ENCODE results near the gene KY. TPM values are rescaled to one million over a fixed set of nuclear protein-coding genes. Genes with fewer than 3 reads are reported as not detected.

KY gene
- total and polyA plus RNA-seq, 10 of the 15 experiments (the other 5 are each of a cell fraction or from before 2014, with no cell fraction given), result 0.04 to 0.11 TPM; not detected in 8

DNA sequence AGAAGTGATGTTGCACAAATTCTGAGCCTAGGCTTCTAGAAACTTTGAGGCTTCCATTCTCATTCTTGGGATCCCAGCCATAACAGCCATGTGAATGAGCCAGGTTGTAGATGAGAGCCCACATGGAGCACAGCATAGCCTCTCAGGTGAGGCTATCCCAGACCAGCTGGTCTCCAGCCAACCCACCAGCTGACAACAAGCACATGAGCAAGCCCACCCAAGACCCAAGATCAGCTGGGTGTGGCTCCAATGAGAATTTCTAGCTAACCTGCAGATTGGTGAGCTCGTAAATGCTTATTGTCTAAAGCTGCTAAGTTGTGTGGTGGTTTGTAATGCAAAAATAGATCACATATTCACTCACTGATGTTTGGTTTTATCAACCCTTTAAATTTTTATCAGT is 14.4 kb downstream of the KY start (continued):
- no peak for TF ChIP-seq CEBPB (IDR thresholded peaks at IDR 0.05; ENCODE audit: borderline replicate concordance in 1 of 2, low read depth in 2 of 2, low read length in 2 of 2)
- no peak for TF ChIP-seq CREM (IDR thresholded peaks at IDR 0.05; ENCODE audit: low read depth)
- no peak for TF ChIP-seq SMAD1 (IDR thresholded peaks at IDR 0.05; ENCODE audit: low read depth, partially characterized antibody)
- TF ChIP-seq, protein P1, sequence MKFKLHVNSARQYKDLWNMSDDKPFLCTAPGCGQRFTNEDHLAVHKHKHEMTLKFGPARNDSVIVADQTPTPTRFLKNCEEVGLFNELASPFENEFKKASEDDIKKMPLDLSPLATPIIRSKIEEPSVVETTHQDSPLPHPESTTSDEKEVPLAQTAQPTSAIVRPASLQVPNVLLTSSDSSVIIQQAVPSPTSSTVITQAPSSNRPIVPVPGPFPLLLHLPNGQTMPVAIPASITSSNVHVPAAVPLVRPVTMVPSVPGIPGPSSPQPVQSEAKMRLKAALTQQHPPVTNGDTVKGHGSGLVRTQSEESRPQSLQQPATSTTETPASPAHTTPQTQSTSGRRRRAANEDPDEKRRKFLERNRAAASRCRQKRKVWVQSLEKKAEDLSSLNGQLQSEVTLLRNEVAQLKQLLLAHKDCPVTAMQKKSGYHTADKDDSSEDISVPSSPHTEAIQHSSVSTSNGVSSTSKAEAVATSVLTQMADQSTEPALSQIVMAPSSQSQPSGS (IDR thresholded peaks at IDR 0.05; ENCODE audit: low read length), result no peak
- TF ChIP-seq CHD2 (IDR thresholded peaks at IDR 0.05; ENCODE audit: borderline replicate concordance, low read depth, low read length), result no peak
- TF ChIP-seq IKZF2 (IDR thresholded peaks at IDR 0.05), result no peak
- no peak for TF ChIP-seq HCFC1 (IDR thresholded peaks at IDR 0.05; ENCODE audit: low read length)

GRCh38 chr3:134630506-134630905 is 20.3 kb downstream of the KY start:
- FAIRE-seq (no peak), DNase-seq (ENCODE audit: low read depth, low spot score) (no peak), ATAC-seq (no peak)
- POLR2A ChIA-PET, result no interaction called here
- Histone ChIP-seq H3K27me3 (replicated peaks in 1 of 2; ENCODE audit: control insufficient read depth in 2 of 2, insufficient read depth in 2 of 2, low read length in 1 of 2) (no peaks in the 10 kb centered on the region; a peak in 1 of 4 replicates), H3K4me1 (ENCODE audit: control insufficient read depth, insufficient read depth, low read length) (no peaks in the 10 kb centered on the region), H2AFZ (ENCODE audit: control insufficient read depth, low read depth, low read length) (no peak overlapping the region), H3K9ac (ENCODE audit: control insufficient read depth, insufficient read depth, low read length) (no peak overlapping the region), H3K79me2 (ENCODE audit: control insufficient read depth, insufficient read depth, low read length) (no peaks in the 10 kb centered on the region), H3K36me3 (ENCODE audit: control insufficient read depth in 2 of 2, insufficient read depth in 2 of 2, low read length in 1 of 2) (no peaks in the 10 kb centered on the region), H3K4me3 (no peak overlapping the region), H3K27ac (ENCODE audit: control insufficient read depth, insufficient read depth) (no peak overlapping the region), H3K9me3 (replicated peaks; ENCODE audit: control insufficient read depth, insufficient read depth, low read length) (peaks cover 3% of the 10 kb centered on the region; the same call in 2 of the 3 replicates), H3K4me2 (ENCODE audit: control insufficient read depth, insufficient read depth) (no peak overlapping the region), H4K20me1 (ENCODE audit: control insufficient read depth, insufficient read depth) (no peaks in the 10 kb centered on the region)
- WGBS (ENCODE audit: insufficient coverage, insufficient replicate concordance, low lambda C conversion rate, missing lambda C conversion rate), result 26% methylated on average over 1 of the region's 1 CpG
- SMC1A ChIA-PET (ENCODE audit: uncharacterized antibody, unreplicated experiment), result no interaction called here
- RAD21 ChIA-PET (ENCODE audit: unreplicated experiment), result no interaction called here
- in situ Hi-C loops (cut with MboI) (no loop called here), intact Hi-C loops (cut with micrococcal nuclease; ENCODE audit: unreplicated experiment) (no loop called here)
- BruUV-seq (replicated peaks), result no TSS peak
- TF ChIP-seq YBX1 (IDR thresholded peaks at IDR 0.05) (no peak), CTCF (IDR thresholded peaks at IDR 0.05 in 2 of 3, conservative IDR thresholded peaks at IDR 0.05 in 1 of 3; ENCODE audit: control insufficient read depth in 2 of 3, extremely low read depth in 1 of 3, insufficient read depth in 1 of 3, low read depth in 3 of 3, low read length in 3 of 3) (0 out of 6 replicates have a peak, but pooled peaks of 1 of the 3 experiments have one; percentile 23)
- CTCF ChIA-PET, result no interaction called here
